HG02588 (cell line): ENCODE measurements around the gene ZFP36L2.

Source experiments
- ATAC-seq: cut with Tn5 transposase; IDR thresholded peaks from one replicate; pipeline ENCODE4 v1.9.1; 2021; ENCODE audit warnings: mild to moderate bottlenecking, moderate library complexity; ENCODE audit not compliant: unreplicated experiment

ZFP36L2 gene

DNA sequence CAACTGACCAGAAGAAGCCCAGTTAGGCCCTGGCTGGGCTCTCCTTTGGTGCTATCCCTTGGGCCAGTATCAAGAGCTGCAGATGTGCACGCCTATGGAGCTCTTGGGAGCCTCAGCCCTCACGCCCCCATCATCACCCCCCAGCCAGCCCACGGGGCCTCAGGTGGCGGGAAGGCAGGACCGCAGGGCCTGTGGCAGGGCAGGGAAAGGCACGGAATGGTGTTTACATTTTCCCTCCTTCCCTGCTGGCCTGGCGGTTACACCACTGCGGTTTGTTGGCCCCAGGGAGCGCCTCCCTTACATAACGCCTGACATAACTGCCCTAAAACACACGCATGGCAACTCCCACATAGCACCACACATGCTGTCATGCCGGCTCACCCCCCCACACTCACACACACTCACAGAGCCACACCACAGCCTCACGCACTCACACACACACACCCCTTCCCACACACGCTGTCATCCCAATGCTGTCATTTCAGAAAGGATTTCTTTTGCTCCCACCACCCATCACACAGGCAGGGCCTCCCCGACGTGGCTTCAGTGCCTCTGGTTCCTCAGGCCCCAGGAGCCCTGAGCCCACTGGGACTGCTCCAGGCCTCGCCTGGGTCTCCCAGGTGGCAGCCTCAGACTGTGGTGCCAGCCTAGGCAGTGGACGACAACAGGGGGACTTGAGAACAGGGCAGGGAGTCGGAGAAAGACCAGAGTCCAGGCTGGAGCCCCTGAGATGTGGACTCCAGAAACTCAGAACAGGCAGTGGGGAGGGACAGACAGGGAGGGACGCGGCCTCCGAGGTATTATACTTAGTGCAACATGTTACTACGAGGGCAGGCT is 15.7 kb downstream of the ZFP36L2 start:
- ATAC-seq = no peak

DNA sequence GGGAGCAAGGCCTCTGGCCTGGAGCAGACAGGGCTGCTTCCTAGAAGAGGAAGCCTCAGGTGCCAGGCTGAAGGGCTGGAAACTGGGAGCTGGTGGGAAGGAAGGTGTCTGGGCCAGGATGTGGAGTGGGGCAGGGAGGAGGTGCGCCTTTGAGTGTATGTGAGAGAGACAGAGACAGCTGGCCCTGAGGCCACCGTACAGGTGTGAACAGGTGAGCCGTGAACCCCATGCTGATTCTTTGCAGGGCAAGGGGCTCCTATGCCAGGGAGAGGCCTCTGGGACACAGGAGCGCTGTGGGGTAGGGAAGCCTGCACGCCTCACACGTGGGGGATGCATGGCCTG is 16.3 kb downstream of the ZFP36L2 start:
- no peak for ATAC-seq

DNA sequence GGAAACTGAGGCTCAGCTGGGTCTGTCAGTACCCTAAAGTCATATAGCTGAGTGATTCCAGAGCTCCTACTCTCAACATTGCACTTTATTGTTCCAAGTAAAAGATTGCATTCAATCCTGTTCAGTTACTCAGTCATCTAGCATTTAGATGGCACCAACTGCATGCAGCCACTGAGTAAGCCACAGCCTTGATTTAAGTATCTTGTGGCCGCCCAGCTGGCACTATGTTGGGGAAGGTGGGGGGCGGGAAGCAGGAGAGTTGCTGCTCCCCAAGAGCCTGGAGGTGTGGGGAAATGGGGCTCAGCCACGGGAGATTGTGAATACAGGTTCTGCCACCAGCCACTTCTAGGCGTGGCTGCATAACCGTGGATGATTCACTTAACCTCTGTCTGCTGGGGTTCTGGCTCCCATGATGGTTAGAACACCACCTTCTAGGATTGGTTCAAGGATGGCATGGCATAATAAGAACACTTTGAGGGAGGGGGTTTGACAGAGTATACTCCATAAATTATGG is 17.1 kb downstream of the ZFP36L2 start:
- no peak for ATAC-seq

DNA sequence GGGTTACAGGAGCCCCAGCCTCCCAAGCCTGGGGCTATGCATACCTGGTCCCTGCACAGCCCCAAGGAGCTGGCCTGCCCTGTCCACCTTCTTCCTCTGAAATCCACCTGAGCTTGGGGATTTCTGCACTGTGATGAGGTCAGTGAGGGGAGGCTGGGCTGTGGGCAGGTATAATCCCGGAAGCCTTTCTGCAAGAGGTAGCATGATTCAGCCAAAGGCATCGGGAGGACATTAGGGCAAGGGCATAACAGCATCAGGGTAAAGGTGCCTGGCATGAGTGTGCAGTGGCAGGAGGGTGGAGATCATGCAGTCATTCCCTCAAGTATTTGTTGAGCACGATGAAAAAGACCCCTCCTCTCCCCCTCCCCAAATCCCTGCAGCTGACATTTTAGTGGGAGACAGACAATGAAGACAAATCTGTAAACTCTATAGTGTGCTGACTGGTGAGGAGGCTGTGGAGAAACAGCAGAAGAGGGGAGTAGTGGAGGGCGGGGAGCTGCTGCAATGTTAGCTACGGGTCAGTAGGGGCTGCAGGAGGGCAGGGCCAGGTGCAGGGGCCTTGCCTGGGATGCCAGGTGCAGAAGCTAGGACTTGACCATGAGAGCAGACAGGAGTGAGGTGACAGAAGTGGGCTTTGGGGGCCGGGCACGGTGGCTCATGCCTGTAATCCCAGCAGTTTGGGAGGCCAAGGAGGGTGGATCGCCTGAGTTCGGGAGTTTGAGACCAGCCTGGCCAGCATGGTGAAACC is 18.7 kb downstream of the ZFP36L2 start:
- ATAC-seq = no peak

DNA sequence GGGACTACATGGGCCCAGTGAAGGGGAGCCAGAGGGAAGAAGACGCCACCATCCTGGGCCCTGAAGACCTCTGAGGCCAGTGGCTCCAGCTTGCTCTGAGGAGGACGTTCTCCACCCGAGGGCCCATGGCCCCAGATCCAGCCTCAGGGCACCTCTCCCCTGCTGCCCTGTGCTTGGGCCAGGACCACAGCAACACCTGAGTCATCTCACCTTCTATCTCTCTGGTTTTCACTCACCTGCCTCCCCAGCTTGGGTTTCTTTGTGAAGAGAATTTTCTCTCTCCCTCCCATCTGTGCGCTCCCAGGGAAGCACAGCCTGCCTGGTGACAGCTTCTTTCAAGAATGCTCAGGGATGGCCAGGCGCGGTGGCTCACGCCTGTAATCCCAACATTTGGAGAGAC is 19.8 kb downstream of the ZFP36L2 start:
- ATAC-seq = no peak

DNA sequence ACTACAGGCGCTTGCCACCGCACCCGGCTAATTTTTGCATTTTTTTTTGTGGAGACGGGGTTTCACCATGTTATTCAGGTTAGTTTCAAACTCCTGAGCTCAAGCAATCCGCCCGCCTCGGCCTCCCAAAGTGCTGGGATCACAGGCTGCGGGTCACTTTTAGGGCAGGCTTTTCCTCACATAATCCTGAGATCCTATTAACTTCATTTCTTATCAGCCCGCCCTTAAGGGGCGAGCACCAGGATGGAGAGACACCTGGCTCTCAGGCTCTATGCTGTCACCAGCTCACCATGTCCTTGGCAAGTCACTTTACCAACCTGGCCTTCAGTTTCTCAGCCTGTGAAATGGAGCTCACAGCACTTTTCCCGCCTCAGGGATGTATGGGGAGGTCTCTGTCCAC is 23.0 kb downstream of the ZFP36L2 start:
- ATAC-seq = no peak

DNA sequence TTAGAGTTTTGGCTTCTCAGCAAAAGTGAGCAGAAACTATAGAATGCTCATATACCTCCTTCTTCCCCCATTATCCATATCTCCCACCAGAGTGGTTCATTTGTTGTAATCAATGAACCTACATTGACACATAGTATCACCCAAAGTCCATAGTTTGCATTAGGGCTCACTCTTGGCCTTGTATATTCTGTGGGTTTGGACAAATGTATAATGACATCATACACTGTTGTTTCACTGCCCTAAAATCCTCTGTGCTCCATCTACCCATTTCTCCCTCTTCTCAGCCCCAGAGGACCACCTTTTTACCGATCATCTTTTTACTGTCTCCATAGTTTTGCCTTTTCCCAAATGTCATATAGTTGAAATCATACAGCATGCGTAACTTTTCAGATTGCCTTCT is 24.1 kb downstream of the ZFP36L2 start:
- ATAC-seq = no peak

DNA sequence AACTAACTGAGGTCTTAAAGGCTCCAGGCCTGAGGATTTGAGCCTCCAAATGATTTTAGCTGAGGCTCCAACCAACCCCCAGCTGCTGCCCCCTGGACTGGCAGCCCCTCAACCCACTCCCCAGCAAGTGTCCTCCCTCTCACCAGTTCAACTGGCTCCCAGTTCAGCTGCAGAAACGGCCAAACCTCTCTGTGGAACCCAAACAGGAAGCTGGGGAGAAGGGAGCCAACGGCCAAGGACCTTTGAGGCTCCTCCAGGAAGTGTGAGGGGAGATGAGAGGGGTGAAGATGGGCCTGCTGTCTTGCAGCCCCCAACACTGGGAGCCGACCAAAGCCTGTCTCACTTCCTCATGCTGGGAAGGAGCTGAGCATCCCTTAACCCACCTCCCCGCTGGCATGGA is 24.9 kb downstream of the ZFP36L2 start:
- no peak for ATAC-seq

DNA sequence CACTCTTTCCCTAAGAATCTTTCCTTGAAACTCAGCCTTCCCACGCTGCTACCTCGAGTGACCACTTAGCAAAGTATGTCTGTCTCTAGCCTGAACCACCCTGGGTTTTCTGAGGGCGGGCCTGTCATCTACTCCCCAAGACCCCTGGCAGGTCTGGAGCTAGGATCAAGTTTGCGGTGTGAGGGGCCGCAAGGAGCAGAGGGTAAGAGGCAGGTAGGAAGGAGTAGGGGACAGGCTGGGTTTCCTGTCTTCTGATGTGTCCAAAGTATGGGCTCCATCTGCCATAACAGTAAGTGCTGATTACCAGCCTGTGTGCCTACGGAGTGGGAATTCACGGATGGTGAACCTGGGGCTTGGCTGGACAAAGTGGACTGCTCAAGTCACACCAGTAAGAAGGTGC is 25.4 kb downstream of the ZFP36L2 start:
- ATAC-seq = no peak

DNA sequence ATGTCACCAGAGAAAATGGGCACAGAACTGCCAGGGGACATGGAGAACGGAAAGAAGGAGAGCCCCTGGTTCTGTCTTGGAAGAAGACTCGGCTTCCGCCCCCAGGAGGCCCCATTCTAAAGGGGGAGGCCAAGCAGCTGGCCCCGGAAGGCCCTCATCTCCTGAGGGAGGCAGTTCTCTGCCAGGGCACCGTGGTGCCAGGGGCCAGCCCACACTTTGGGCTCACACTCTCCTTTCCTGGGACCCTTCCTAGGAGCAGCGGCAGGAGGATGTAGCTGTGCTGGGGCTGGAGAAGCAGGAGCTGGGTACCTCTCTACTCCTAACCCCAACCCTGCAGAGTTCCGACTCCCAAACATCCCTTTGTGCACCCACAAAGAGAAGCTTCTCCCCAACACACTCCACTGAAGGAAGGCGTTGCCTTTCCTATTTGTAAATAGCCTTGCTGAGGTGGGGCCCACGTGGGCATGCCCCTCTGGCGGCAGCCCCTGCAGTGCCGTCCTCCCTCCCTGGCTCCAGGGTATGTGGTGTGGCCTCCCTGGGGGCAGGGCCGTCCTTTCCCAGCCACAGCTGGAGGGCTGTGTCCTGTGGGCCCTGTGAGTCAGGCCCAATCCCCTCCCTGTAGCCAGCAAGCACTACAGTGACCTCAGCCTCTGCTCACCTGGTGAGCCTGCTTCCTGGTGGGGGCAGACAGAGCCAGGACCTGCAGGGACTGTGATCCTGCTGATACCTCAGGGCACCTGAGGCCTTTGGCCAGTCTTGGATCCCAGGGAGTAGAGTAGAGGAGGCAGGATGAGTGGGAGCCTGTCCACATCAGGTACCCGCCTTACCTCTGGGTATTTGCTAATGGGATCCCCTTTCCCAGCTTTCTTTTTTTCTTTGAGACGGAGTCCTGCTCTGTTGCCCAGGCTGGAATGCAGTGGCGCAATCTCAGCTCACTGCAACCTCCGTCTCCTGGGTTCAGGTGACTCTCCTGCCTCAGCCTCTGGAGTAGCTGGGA is 26.6 kb downstream of the ZFP36L2 start:
- ATAC-seq = no peak

DNA sequence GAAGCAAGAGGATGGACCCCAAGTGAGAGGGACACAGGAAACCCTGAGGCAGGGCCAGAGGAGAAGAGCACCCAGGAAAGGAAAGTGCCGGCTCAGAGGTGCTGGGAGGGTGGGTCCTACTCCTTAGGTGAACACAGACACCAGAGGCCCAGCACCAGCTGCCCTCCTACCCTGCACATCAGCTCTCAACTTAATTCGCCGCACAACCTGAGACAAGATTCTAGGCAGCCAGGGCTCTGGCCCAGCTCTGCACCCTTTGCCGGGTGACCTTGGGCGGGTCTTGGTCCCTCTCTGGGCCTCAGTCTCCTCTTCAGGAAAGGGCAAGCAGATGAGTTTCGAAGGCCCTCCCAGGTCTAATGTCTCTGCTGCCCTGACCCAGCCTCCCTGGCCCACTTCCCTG is 28.1 kb downstream of the ZFP36L2 start:
- no peak for ATAC-seq

DNA sequence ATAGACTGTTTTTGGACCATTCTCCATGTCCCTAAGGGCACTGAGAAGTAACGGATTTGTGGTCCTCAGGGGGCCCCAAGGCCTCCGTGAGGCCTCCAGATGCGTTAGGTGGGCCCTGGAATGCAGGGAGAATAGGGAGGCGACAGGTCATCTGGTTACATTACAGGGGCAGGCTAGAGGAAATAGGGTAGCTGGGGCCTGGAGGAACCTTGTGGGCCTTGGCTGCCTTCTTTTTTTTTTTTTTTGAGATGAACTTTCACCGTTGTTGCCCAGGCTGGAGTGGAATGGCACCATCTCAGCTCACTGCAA is 28.9 kb downstream of the ZFP36L2 start:
- ATAC-seq = no peak

DNA sequence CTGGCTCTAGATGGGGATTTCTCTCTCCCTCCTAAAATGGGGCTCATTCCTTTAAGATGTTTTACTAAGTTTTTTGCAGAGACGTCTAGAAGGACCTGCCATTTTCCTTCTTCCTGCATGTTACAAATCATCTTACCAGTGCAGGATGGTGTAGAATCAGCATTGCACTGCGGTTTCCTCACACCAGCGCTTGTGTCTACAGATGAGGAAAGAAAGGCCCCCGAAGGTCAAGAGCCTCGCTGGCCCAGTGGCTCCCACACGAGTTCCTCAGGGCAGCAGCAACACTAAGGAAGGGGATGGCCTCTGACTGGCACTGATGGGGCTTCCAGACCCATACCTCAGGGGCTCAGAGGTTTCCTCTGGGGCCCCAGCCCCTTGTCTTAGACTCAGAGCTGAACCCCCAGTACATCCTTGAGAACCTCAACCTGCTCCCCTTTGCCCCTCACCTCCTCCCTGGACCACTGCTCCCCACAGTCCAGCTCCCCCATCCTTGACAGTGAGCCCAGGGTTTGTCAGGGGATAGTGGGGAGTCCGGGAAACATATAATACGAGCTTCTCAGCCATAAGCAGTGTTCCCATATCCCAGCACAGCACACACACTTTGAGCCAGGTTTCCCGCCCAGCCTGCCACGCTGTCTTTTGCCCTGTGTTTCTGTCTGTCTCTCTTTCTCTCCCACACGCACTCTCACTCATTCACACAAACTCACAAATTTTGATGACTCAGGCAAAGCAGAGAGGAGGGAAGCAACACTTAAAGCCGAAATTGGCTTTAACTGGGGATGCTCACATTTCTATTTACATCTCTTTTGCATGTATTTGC is 29.4 kb downstream of the ZFP36L2 start:
- no peak for ATAC-seq

DNA sequence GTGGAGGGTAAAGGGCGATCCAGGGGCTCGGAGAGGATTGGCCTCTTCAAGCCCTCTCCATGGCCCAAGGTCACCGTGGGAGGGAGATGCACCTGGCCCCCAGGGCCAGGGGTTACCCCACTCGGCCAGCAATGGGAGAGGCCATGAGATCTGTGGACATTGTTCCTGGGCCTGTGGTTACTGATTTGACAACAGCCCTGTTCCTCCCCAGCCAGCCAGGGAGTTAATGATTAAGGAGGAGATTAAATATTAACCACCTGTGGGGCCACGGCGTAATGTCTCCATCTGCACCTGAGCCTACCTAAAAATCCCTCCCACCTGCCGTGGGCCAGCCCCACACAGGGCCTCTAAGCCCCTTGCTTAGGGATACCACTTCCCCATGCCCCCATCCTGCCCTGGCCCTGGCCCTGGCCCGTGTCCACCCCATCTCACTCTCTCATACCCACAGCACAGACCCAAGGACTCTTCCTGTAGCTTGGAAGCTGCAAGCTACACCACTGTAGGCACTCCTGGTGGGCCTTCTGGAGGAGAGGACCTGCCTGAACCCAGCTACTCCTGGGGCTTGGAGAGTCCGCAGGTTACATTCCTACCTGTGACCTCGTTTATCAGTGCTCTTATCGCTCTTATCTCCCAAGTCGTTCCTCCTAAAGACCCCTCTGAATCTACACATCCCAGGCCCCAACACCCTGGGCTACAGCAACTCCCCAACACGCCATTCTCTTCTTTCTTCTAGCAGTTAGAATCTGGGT is 32.1 kb downstream of the ZFP36L2 start:
- ATAC-seq = peak; percentile 33

DNA sequence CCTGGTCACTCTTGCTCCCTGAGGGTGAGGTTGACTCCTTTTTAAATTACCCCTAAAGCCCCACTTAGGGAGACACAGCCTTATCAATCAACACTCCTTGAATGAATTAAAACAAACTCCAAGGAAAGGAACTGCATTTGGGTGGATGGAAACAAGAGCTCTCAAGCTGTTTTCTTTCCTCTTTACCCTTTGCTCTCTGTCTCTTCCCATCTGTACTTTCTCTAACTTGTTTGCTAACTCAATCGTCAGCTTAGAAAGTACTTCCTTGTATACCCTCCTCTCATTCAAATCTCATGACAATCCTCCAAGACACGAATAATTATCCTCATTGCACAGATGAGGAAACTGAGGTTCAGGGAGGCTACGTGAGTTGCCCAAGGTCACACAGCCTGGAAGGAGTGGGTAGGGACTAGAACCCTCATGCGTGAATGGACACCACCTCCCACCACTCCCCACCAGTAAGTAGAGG is 32.7 kb downstream of the ZFP36L2 start:
- no peak for ATAC-seq

DNA sequence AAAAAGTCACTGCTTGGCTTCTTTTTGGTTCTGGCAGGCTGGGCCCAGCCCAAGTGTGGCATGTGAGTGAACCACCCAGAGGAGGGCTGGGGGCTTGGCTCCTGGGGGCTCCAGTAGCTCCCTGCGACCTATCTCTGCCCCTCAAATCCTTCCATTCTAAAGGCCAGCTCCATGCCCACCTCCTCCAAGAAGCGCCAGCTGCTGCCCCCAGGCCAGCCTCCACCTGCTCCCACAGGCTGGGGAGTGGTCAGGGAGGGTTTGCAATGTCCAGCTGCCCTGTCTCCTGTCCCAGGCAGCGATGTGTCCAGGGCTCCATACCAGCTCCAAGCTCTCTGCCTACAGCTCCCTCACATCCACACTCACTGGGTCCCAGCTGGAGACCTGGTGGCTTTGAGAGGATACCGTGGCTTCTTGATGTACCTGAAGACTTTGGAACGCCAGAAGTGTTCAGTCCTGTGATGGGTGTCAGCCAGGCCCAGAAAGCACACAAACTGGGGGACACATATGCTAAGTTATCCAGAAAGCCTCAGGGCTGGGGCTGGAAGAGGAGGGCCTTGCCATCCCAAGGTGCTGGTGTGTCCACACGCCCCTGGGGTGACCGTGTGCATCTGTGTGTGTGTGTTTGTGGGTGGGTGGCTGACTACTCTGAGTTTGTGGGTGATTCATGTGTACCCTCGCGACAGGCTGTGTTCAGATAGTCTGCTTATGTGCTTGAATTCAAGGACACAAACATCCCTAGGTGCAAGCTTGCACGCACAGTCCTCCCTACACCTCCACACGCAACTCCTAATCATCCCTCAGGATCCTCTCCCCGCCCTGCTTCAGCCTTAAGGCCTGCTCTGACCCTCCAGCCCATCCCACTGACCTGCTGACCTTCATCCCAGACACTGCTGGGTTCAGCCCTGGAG is 33.4 kb downstream of the ZFP36L2 start:
- ATAC-seq = no peak

DNA sequence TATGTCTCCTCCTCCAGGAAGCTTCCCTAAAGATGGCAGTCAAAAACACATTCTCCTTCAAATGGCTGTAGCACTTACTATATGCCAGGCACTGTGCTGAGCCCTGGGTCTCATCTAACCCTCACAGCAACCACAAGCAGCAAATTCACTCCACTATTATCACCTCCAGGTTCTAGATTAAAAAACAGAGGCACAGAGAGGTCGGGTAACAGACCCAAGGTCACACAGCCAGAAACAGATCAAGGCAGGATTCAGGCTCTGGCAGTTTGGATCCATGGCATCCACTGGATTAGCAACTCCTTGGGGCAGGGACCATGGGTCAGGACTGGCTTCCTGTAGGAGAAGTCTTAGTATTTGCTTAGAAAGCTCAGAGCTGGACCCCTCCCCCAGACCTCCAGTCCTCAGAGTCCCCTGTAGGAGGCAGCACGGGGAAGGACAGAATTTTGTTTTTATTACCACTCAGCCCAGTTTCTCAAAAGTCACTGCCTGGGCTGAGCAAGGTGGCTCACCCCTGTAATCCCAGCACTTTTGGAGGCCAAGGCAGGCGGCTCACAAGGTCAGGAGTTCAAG is 34.4 kb downstream of the ZFP36L2 start:
- ATAC-seq = no peak
